Measurements from ENCODE around the gene ATAD2B. TPM values are rescaled to one million over a fixed set of nuclear protein-coding genes. Genes with fewer than 3 reads are reported as not detected.

The ATAD2B gene
- total and polyA plus RNA-seq, 2 of the 8 experiments (the other 6 are each of a cell fraction or from before 2014, with no cell fraction given) = 3.4 to 16.1 TPM

- no peak overlapping the region for H3K4me2 ChIP-seq (ENCODE audit: insufficient read depth in 1 of 2, low read depth in 2 of 2, low read length in 2 of 2)
- no peak overlapping the region for H4K8ac ChIP-seq (ENCODE audit: extremely low read depth, insufficient read depth, low read length)
- H3K23ac ChIP-seq (ENCODE audit: insufficient read length) = no peak overlapping the region
- H3K4me3 ChIP-seq (ENCODE audit: extremely low read depth in 1 of 4, insufficient read depth in 2 of 4, low read depth in 3 of 4, low read length in 4 of 4) = no peak overlapping the region
- H2AFZ ChIP-seq (ENCODE audit: low read length) = no peak overlapping the region
- H2BK120ac ChIP-seq (replicated peaks; ENCODE audit: low read depth, low read length) = no peak overlapping the region
- H3K9me3 ChIP-seq (ENCODE audit: insufficient read depth in 2 of 2, low read depth in 1 of 2, low read length in 1 of 2) = no peaks in the 10 kb centered on the region
- H3K36me3 ChIP-seq (ENCODE audit: control insufficient read depth in 2 of 4, insufficient read depth in 4 of 4, low read length in 3 of 4) = peaks cover 0 to 34% (median 4%) of the 10 kb centered on the region in 4 experiments; a peak in 6 of 8 replicates
- H3K23me2 ChIP-seq (ENCODE audit: low read depth, low read length) = no peaks in the 10 kb centered on the region
- H3K14ac ChIP-seq (ENCODE audit: insufficient read length) = no peak overlapping the region
- H4K20me1 ChIP-seq (replicated peaks in 1 of 2; ENCODE audit: control insufficient read depth in 1 of 2, insufficient read depth in 2 of 2, low read length in 2 of 2) = peaks cover 0 to 1% of the 10 kb centered on the region in 2 experiments
- H2BK15ac ChIP-seq (ENCODE audit: low read length) = no peak overlapping the region
- H3K56ac ChIP-seq (replicated peaks; ENCODE audit: insufficient read length, low read depth, low read length) = no peak overlapping the region
- FAIRE-seq = no peak
- no peak overlapping the region for H2AK5ac ChIP-seq (ENCODE audit: low read depth, low read length)
- H3K4me1 ChIP-seq (replicated peaks in 1 of 4; ENCODE audit: control insufficient read depth in 3 of 4, insufficient read depth in 4 of 4, low read length in 3 of 4) = no peaks in the 10 kb centered on the region
- no peak overlapping the region for H2BK20ac ChIP-seq (ENCODE audit: low read length)
- no peak for DNase-seq (ENCODE audit: low read depth in 1 of 2, low spot score in 2 of 2)
- 88% methylated on average over 7 of the region's 7 CpGs; no CpG with 5 or more reads in 1 of the 2 experiments for WGBS, 2 experiments (ENCODE audit: extremely low coverage in 1 of 2, insufficient coverage in 1 of 2, insufficient read length in 1 of 2, insufficient replicate concordance in 2 of 2, low coverage in 1 of 2, low lambda C conversion rate in 2 of 2, missing lambda C conversion rate in 1 of 2)
- no peaks in the 10 kb centered on the region for H3K27me3 ChIP-seq (replicated peaks in 1 of 4; ENCODE audit: control insufficient read depth in 3 of 4, extremely low read depth in 1 of 4, insufficient read depth in 3 of 4, low read length in 3 of 4)
- ChIA-PET POLR2A (ENCODE audit: partially characterized antibody) (no interaction called here), CTCF (ENCODE audit: partially characterized antibody) (interaction anchor here (0.7 kb wide), 1 partner anchor 57 kb away, joined by 3 read pairs; no protein-coding TSS in a partner anchor)
- no peak overlapping the region for H4K91ac ChIP-seq (replicated peaks; ENCODE audit: insufficient read length, low read length)
- no peak overlapping the region for H3K27ac ChIP-seq (ENCODE audit: low read depth, low read length)
- H3K9ac ChIP-seq (replicated peaks in 1 of 4; ENCODE audit: extremely low read depth in 1 of 4, low read depth in 3 of 4, low read length in 3 of 4) = no peak overlapping the region
- H3K79me1 ChIP-seq (ENCODE audit: low read depth, low read length) = 0 out of 2 replicates have a peak, but pooled peaks cover 2% of the 10 kb centered on the region
- no peak overlapping the region for H3K4ac ChIP-seq (replicated peaks; ENCODE audit: insufficient read length, low read depth, low read length)
- no peaks in the 10 kb centered on the region for H3K79me2 ChIP-seq (ENCODE audit: control insufficient read depth in 1 of 2, insufficient read depth in 2 of 2, low read length in 2 of 2)
- H3K18ac ChIP-seq (ENCODE audit: extremely low read depth, low read length) = no peak overlapping the region
- no peak overlapping the region for H4K5ac ChIP-seq (ENCODE audit: insufficient read length, low read depth, low read length)
- H2BK5ac ChIP-seq (ENCODE audit: low read depth, low read length) = no peak overlapping the region
- no peak overlapping the region for H2BK12ac ChIP-seq (ENCODE audit: low read depth, low read length)
- TF ChIP-seq HDAC2 (IDR thresholded peaks at IDR 0.05; ENCODE audit: borderline replicate concordance in 1 of 2, low read depth in 2 of 2, low read length in 2 of 2) (no peak), ATF2 (IDR thresholded peaks at IDR 0.05; ENCODE audit: low read length) (no peak), SIX5 (IDR thresholded peaks at IDR 0.05; ENCODE audit: low read depth, low read length) (no peak), NANOG (IDR thresholded peaks at IDR 0.05; ENCODE audit: insufficient read depth, low read depth, low read length, poor library complexity, severe bottlenecking) (no peak), ZNF274 (IDR thresholded peaks at IDR 0.05; ENCODE audit: borderline replicate concordance, extremely low read depth, low read length) (no peak), CHD2 (IDR thresholded peaks at IDR 0.05; ENCODE audit: low read length) (no peak), ATF3 (IDR thresholded peaks at IDR 0.05; ENCODE audit: insufficient read depth, low read depth, low read length) (no peak), EP300 (IDR thresholded peaks at IDR 0.05; ENCODE audit: borderline replicate concordance in 1 of 2, low read depth in 2 of 2, low read length in 2 of 2) (no peak), SAP30 (IDR thresholded peaks at IDR 0.05; ENCODE audit: insufficient read depth, insufficient replicate concordance, low read length) (no peak), RBBP5 (IDR thresholded peaks at IDR 0.05; ENCODE audit: borderline replicate concordance, low read depth, low read length) (no peak), ASH2L (IDR thresholded peaks at IDR 0.05; ENCODE audit: low read length) (no peak)
These were observed 55.7 kb downstream of the ATAD2B start for GRCh38 chr2:23871206-23871605.

All from H1 (cell line).